Large intestine (tissue), 3 donors: ENCODE data around the gene MINDY4B. TPM values are rescaled to one million over a fixed set of nuclear protein-coding genes. Genes with fewer than 3 reads are reported as not detected.

Source experiments
- DNase-seq, 2 donors: peaks; one replicate each; pipeline versions ENCODE4 v3.0.0 to v3.0.0-alpha.2; 2013
- H3K27ac ChIP-seq: one replicate; pipeline ENCODE4 v1.5.1; 2013; ENCODE audit warnings: low read length
- H3K27me3 ChIP-seq: 2 replicates; pipeline ENCODE4 v1.6.1; 2013; ENCODE audit warnings: low read length; ENCODE audit not compliant: control insufficient read depth, insufficient read depth
- H3K36me3 ChIP-seq: 2 replicates; pipeline ENCODE4 v1.6.1; 2013; ENCODE audit warnings: low read length; ENCODE audit not compliant: control insufficient read depth, insufficient read depth
- H3K4me1 ChIP-seq: one replicate; pipeline ENCODE4 v1.6.1; 2013; ENCODE audit warnings: low read length; ENCODE audit not compliant: control insufficient read depth, insufficient read depth
- H3K4me3 ChIP-seq: one replicate; pipeline ENCODE4 v1.5.1; 2013; ENCODE audit warnings: low read length
- H3K9me3 ChIP-seq: one replicate; pipeline ENCODE4 v1.6.1; 2013; ENCODE audit warnings: mild to moderate bottlenecking, low read depth, low read length, moderate library complexity; ENCODE audit not compliant: control insufficient read depth
- WGBS: methylation state at CpG from one replicate; pipeline ENCODE4 v1.1.5; 2013; ENCODE audit warnings: low lambda C conversion rate; ENCODE audit not compliant: insufficient coverage; 5-methylcytosine and 5-hydroxymethylcytosine counted together
- polyA plus RNA-seq: library from polyadenylated mRNA; unstranded; fragments of 120-200 nt; gene quantifications from one replicate; pipeline ENCODE4 v1.2.1, GENCODE V29; 2013

Gene MINDY4B
- polyA plus RNA-seq, 1 donor, result 0.91 TPM

DNA sequence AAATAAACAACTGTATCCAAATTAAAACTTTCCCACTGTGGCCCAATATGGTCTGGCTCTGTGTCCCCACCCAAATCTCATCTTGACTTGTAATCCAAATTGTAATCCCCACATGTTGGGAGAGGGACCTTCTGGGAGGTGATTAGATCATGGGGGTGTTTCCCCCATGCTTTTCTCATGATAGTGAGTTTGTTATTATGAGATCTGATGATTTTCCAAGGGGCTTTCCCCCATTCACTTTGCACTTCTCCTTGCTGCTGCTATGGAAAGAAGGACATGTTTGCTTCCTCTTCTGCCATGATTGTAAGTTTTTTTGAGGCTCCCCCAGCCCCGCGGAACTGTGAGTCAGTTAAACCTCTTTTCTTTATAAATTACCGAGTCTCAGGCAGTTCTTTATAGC is 55.0 kb downstream of the MINDY4B start:
- WGBS, result no CpG with 5 or more reads among the region's 3 CpGs
- peaks cover 7% of the 10 kb centered on the region for H3K9me3 ChIP-seq
- no peak for DNase-seq
- H3K4me1 ChIP-seq, result no peaks in the 10 kb centered on the region
- no peaks in the 10 kb centered on the region for H3K36me3 ChIP-seq
- H3K27me3 ChIP-seq, result no peaks in the 10 kb centered on the region
- H3K27ac ChIP-seq, result no peak overlapping the region
- no peak overlapping the region for H3K4me3 ChIP-seq

DNA sequence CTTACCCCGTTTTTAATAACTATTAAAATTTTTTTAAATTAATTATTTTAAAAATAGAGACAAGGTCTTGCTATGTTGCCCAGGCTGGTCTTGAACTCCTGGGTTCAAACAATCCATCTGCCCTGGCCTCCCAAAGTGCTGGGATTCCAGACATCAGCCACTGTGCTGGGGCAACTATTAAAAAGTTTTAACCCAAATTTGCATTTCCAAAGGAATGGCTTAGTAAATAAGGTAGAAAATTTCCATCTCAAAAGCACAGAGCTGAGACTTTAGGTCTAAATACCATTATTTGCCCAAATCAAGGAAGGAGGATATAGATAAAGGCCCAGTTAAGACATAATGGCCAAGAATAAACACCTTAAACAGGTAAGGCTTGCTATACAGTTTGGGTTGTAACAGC is 56.4 kb downstream of the MINDY4B start:
- Histone ChIP-seq H3K27ac (no peak overlapping the region), H3K27me3 (no peaks in the 10 kb centered on the region), H3K4me3 (no peak overlapping the region), H3K9me3 (peaks cover 7% of the 10 kb centered on the region), H3K4me1 (peaks cover 8% of the 10 kb centered on the region), H3K36me3 (no peaks in the 10 kb centered on the region)
- WGBS, result 10% methylated on average over 1 of the region's 1 CpG
- no peak for DNase-seq

DNA sequence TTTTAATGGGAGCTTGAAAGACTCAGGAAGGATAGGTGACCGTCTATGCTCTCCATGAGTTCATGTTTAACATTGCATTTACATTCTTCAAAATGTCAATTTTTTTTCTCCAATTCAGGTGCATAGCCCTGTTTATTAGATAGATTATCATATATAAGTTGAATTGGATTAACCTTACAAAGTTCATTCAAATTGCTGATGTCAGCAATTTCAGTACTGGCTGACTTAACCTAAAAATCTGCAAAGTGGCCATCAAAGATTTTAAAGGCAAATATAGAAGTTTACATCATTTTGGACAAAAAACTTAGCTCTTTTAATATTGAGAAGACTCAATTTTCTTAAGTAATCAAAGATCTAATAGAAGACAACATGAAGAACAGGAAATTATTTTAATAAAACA is 57.8 kb downstream of the MINDY4B start:
- Histone ChIP-seq H3K27me3 (no peaks in the 10 kb centered on the region), H3K27ac (no peak overlapping the region), H3K4me1 (peaks cover 8% of the 10 kb centered on the region), H3K36me3 (no peaks in the 10 kb centered on the region), H3K4me3 (no peak overlapping the region), H3K9me3 (peaks cover 7% of the 10 kb centered on the region)
- 71% methylated on average over 1 of the region's 1 CpG for WGBS
- no peak for DNase-seq

DNA sequence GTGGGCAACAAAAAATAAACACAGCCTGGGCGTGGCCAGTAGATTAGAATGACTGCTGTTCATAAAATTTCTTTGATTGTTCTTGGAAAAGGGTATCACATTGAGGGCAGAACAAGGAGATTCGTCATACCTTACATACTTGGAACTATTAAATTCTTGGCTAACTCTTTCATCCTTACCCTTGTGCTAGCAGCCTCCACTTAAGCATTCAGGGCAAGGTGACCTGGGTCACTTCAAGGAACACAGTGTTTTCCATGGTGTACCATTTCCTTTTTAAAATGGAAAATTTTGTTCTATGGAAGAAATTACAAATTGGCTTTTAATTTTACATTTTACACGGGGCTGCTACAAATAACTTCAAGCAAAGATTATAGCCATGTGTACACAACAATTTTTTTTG is 60.8 kb downstream of the MINDY4B start:
- Histone ChIP-seq H3K9me3 (no peaks in the 10 kb centered on the region), H3K27ac (no peak overlapping the region), H3K4me1 (peaks cover 8% of the 10 kb centered on the region), H3K27me3 (no peaks in the 10 kb centered on the region), H3K36me3 (no peaks in the 10 kb centered on the region), H3K4me3 (no peak overlapping the region)
- 23% methylated on average over 2 of the region's 3 CpGs for WGBS
- no peak for DNase-seq

DNA sequence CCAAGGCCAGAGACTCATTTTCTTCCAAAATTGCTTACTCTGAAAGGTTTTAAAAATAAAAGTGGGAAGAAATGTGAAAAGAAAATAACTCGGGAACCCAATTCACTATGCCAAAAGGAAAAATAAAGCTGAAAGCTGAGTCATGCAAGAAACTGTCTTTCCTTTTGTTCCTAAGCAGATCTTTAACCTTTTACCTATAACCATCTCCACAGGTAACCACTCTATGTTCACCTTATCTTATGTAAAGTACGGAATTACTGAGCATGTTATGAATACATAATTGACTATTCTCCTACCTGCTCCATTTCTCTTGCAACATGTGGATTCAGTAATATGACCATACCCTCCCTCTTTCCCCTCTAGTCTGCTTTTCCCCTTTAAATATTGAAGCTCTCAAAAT is 62.0 kb downstream of the MINDY4B start:
- Histone ChIP-seq H3K4me3 (no peak overlapping the region), H3K27ac (no peak overlapping the region), H3K9me3 (no peaks in the 10 kb centered on the region), H3K36me3 (no peaks in the 10 kb centered on the region), H3K27me3 (no peaks in the 10 kb centered on the region), H3K4me1 (peaks cover 8% of the 10 kb centered on the region)
- 10% methylated on average over 2 of the region's 2 CpGs for WGBS
- peak; percentile 11 to 49 for DNase-seq

DNA sequence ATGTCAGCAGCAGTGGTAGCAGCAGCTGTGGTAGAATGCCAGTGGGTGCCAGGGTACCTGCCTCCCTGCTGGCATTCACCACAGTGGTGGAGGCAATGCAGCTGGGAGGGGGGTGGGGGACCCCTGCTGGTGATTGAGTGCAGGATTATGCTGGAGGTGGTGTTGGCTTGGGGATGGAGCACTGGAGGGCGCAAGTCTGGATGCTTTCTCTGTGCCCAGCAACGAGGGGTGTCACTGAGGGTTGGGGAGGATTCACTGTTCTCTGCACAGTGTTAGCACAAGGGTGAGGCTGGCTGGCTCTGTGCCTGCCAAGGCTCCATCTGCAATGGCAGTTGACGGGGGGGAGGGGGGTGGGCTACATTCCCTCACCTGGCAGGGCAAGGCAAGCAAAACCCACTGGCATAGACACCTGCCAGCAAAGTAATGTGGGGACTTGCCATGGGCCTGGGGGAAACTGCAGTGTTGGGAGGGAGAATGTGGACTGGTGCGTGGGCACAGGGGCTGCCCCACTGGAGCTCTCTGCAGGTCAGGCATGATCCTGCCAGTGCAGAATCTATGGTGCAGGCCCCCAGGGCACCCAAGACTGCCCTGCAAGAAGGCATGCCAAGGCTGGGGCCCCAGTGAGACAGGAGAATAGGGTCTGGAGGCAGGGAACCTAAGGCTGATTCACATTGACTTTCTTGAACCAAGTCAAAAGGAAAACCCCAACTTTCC is 64.3 kb downstream of the MINDY4B start:
- Histone ChIP-seq H3K9me3 (no peaks in the 10 kb centered on the region), H3K4me3 (no peak overlapping the region), H3K27ac (no peak overlapping the region), H3K36me3 (no peaks in the 10 kb centered on the region), H3K4me1 (peaks cover 8% of the 10 kb centered on the region), H3K27me3 (no peaks in the 10 kb centered on the region)
- WGBS, result no CpG with 5 or more reads among the region's 4 CpGs
- DNase-seq, result no peak

DNA sequence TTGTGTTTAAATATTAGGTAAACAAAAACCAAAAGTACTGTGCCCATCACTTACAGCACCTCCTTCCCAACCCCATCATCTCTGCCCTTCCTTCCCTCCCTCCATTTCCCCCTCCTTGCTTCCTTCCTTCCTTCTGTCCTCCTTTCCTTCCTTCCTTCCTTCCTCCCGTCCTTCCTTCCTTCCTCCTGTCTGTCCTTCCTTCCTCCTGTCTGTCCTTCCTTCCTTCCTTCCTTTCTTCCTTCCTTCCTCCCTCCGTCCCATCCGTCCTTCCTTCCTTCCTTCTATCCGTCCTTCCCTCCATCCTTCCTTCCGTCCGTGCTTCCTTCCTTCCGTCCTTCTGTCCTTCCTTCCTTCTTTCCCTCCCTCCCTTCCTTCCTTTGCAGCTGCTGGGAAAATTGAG is 74.5 kb downstream of the MINDY4B start:
- Histone ChIP-seq H3K4me3 (no peak overlapping the region), H3K27me3 (no peaks in the 10 kb centered on the region), H3K27ac (no peak overlapping the region), H3K9me3 (no peaks in the 10 kb centered on the region), H3K36me3 (no peaks in the 10 kb centered on the region), H3K4me1 (no peaks in the 10 kb centered on the region)
- 93% methylated on average over 7 of the region's 7 CpGs for WGBS
- no peak for DNase-seq

DNA sequence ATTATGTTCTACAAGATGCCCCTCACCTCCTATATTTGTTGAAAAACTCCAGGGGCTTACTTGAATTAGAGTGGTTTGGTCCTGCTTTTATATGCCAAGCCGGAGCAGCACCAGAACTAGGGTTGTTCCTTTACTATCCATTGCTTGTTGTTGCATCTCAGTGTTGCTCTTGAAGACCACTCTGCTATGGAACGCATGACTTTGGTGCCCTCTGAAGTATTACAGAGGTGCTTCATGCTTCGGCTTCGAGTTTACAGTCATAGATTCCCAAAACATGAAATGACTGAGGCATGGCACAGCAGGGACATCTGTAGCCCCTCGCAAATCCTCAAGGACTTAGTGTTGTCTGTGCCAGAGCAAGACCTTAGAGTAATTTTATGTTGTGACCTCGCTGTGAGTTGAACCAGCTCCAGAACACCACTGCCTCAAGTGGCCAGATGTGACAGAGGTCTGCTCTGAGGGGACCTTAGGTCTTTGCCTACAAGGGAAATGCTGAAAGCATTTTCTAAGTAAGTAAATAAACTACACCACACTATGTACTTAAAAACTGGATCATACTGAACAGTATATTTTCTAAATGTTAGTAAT is 75.1 kb downstream of the MINDY4B start:
- Histone ChIP-seq H3K9me3 (no peaks in the 10 kb centered on the region), H3K36me3 (no peaks in the 10 kb centered on the region), H3K4me3 (no peak overlapping the region), H3K27me3 (no peaks in the 10 kb centered on the region), H3K4me1 (no peaks in the 10 kb centered on the region), H3K27ac (no peak overlapping the region)
- WGBS, result no CpG with 5 or more reads among the region's 6 CpGs
- DNase-seq, result no peak

DNA sequence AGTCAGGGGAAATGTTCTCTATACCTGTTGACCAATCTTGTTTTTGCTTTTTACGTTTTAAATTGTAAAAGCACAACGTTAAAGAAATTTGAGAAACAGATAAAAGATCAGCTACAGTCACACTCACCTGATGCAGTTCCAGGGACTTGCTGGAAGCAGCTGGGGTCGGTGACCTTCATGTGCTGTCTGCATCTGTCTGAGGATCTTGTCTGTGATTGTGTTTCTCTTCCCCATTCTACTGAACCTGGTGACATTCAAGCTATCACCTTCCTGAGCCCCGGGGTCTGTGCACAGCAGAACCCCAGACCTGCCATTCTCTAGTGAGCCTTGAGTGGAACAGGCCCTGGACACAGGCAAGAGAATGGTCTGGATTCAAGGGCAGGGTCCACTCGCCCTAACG is 75.8 kb downstream of the MINDY4B start:
- H3K4me3 ChIP-seq, result no peak overlapping the region
- no CpG with 5 or more reads among the region's 6 CpGs for WGBS
- H3K9me3 ChIP-seq, result no peaks in the 10 kb centered on the region
- no peak for DNase-seq
- no peaks in the 10 kb centered on the region for H3K4me1 ChIP-seq
- H3K27ac ChIP-seq, result no peak overlapping the region
- H3K36me3 ChIP-seq, result no peaks in the 10 kb centered on the region
- H3K27me3 ChIP-seq, result no peaks in the 10 kb centered on the region

DNA sequence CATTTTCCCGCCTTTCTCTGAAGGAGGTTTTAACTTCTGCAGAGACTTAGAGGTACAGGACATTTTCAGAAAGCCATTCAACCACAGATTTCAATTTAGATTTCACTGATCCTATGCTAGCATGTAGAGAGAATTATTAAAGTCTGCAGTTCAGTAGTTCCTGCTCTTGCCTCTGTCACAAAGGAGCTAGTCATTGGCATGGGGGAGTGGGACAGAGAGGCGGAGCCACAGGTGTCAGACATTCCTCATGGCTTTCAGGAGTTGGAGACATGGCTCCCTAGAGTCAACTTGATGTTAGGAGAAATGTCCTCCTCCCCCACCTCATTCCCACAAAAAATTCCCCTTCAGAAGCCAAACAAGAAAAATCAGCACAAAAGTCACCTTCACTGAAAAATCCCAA is 76.2 kb downstream of the MINDY4B start:
- H3K27ac ChIP-seq, result no peak overlapping the region
- H3K4me1 ChIP-seq, result no peaks in the 10 kb centered on the region

DNA sequence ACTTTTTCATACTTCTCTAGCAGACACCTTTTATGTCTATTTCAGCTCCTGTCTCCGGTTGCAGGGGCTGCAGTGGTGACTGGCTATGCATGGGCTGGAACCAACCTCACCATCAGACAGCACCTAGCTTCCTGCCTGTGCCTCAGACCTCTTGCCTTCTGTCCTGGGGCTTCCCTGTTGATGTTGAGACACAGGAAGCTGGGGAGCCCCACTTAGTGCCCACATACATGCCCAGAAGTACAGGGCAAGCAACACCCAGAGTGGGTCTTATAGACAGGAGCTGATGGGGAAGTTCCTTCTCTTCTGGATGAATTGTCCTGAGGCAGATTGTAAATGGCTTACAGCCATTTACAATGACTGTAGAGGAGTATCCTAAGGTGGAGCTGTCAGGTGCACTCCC is 77.0 kb downstream of the MINDY4B start:
- WGBS, result no CpG with 5 or more reads among the region's 1 CpG

More for the DNA sequence above, 76.2 kb downstream of the MINDY4B start:
- Histone ChIP-seq H3K4me3 (no peak overlapping the region), H3K27me3 (no peaks in the 10 kb centered on the region), H3K9me3 (no peaks in the 10 kb centered on the region), H3K36me3 (no peaks in the 10 kb centered on the region)
- DNase-seq, result no peak
- whole genome bisulfite sequencing, result no CpG with 5 or more reads among the region's 2 CpGs

More for the DNA sequence above, 77.0 kb downstream of the MINDY4B start:
- no peaks in the 10 kb centered on the region for H3K4me1 ChIP-seq
- H3K4me3 ChIP-seq, result no peak overlapping the region
- H3K27me3 ChIP-seq, result no peaks in the 10 kb centered on the region
- no peaks in the 10 kb centered on the region for H3K36me3 ChIP-seq
- H3K27ac ChIP-seq, result no peak overlapping the region
- no peaks in the 10 kb centered on the region for H3K9me3 ChIP-seq
- no peak for DNase-seq
